Hepatocyte (in vitro differentiated cells): ENCODE data around the gene TTC28.

ENCODE experiments used
- CTCF ChIP-seq: fragments of 200-600 bp; sonication (generic); IDR thresholded peaks from 2 replicates; pipeline ENCODE4 v1.5.1; 2016; ENCODE audit warnings: antibody characterized with exemption, mild to moderate bottlenecking; ENCODE audit not compliant: poor library complexity
- EZH2 ChIP-seq: fragments of 200-600 bp; sonication (generic); IDR thresholded peaks from 2 replicates; pipeline ENCODE4 v1.6.1; 2016; ENCODE audit warnings: antibody characterized with exemption, mild to moderate bottlenecking, borderline replicate concordance

- TF ChIP-seq CTCF (no peak), EZH2 (no peak)
These were observed 96.8 kb downstream of the TTC28 start for GRCh38 chr22:28582806-28583205.
